Kidney (tissue), 14 donors: ENCODE results near the gene ARHGEF40. TPM values are rescaled to one million over a fixed set of nuclear protein-coding genes. Genes with fewer than 3 reads are reported as not detected.

Source experiments
- DNase-seq, 5 donors: peaks; one replicate each; pipeline ENCODE4 v3.0.0-alpha.2; 2013 to 2020
- FAIRE-seq: peaks from 2 replicates; lab custom pipeline; 2012; peaks lifted over from hg19 to GRCh38; lab: Jason Lieb, UNC
- H3K27ac ChIP-seq, 2 donors: one replicate each; pipeline ENCODE4 v1.7.0; 2013; ENCODE audit warnings: low read depth in 2 of 2, low read length in 2 of 2, inconsistent platforms in 1 of 2
- H3K27me3 ChIP-seq: one replicate; pipeline ENCODE4 v1.7.1; 2013; ENCODE audit warnings: low read length, inconsistent platforms; ENCODE audit not compliant: control insufficient read depth, insufficient read depth
- H3K36me3 ChIP-seq, 3 donors: one replicate each; pipeline versions ENCODE4 v1.7.0 to v1.7.1; 2013; ENCODE audit warnings: low read length in 3 of 3, control low read depth in 1 of 3, inconsistent platforms in 1 of 3; ENCODE audit not compliant: insufficient read depth in 3 of 3, control insufficient read depth in 2 of 3
- H3K4me1 ChIP-seq, 3 donors: one replicate each; pipeline versions ENCODE4 v1.7.0 to v1.7.1; 2013; ENCODE audit warnings: low read length in 3 of 3, inconsistent platforms in 1 of 3, low read depth in 1 of 3; ENCODE audit not compliant: control insufficient read depth in 2 of 3, insufficient read depth in 2 of 3
- H3K4me3 ChIP-seq, 3 donors: one replicate each; pipeline versions ENCODE4 v1.7.0 to v1.8.1; 2013; ENCODE audit warnings: low read length in 3 of 3, control low read depth in 1 of 3, inconsistent platforms in 1 of 3
- H3K9ac ChIP-seq, 3 donors: one replicate each; pipeline versions ENCODE4 v1.7.0 to v1.7.1; 2013; ENCODE audit warnings: low read length in 3 of 3, control low read depth in 1 of 3, inconsistent platforms in 1 of 3
- H3K9me3 ChIP-seq, 3 donors: one replicate each; pipeline versions ENCODE4 v1.7.0 to v1.7.1; 2013; ENCODE audit warnings: low read length in 3 of 3, control low read depth in 1 of 3, inconsistent platforms in 1 of 3; ENCODE audit not compliant: control insufficient read depth in 2 of 3, insufficient read depth in 1 of 3
- CTCF ChIP-seq: IDR thresholded peaks from 3 replicates; pipeline ENCODE4 v1.5.1; 2012; ENCODE audit warnings: mild to moderate bottlenecking, moderate library complexity, borderline replicate concordance; ENCODE audit not compliant: insufficient read depth; ENCODE audit errors: extremely low read depth
- intact Hi-C: fragments of 100-400 bp; cut with DNase I; formaldehyde crosslinking; loops from one replicate; pipeline ENCODE4 v1.11.1; 2022
- polyA plus RNA-seq: library from polyadenylated mRNA; stranded (reverse); fragments of 350-450 nt; fragmentation: Illumina TruSeq; extraction: RNeasy Lipid Tissue Mini Kit (QIAGEN cat#74804); gene quantifications from one replicate; pipeline ENCODE4 v1.2.3, GENCODE V29; 2014; ENCODE audit warnings: low read depth, low replicate concordance; ENCODE audit not compliant: insufficient read depth
- total RNA-seq: library from RNA; stranded (reverse); fragmentation: NEBNext Ultra II Directional; extraction: Animal tissue kit (Norgen Biotek cat#: 25700); gene quantifications from one replicate; pipeline ENCODE4 v1.2.1, GENCODE V29; 2021
- donor health status: control.
- donor health status: control.
- donor health status: control.
- donor health status: control.
- donor health status: control.
- donor health status: DM: yes; HTN: yes; CAD: no.
- donor health status: Normal renal cell carcinoma (clear cell type).

ARHGEF40 gene
- total and polyA plus RNA-seq, 2 donors from 2014 or later: 15.9 to 25.6 TPM

GRCh38 chr14:21043974-21044618 is 26.0 kb upstream of the ARHGEF40 start:
- Histone ChIP-seq H3K36me3 (no peaks in the 10 kb centered on the region), H3K9ac (no peak overlapping the region), H3K27ac (peak overlapping the region; percentile 51 to 64), H3K4me3 (no peak overlapping the region), H3K9me3 (no peaks in the 10 kb centered on the region), H3K4me1 (peaks cover 6 to 33% (median 23%) of the 10 kb centered on the region in 3 donors), H3K27me3 (no peaks in the 10 kb centered on the region)
- DNase-seq (peak in 4 of 5 donors; percentile 37 to 60 (median 44)), FAIRE-seq (no peak)
- no peak for TF ChIP-seq CTCF
- intact Hi-C loops: no loop called here

GRCh38 chr14:21047378-21047781 is 22.7 kb upstream of the ARHGEF40 start:
- DNase-seq (no peak), FAIRE-seq (no peak)
- Histone ChIP-seq H3K9me3 (no peaks in the 10 kb centered on the region), H3K27ac (no peak overlapping the region), H3K4me3 (no peak overlapping the region), H3K36me3 (no peaks in the 10 kb centered on the region), H3K27me3 (no peaks in the 10 kb centered on the region), H3K9ac (no peak overlapping the region), H3K4me1 (peaks cover 0 to 22% (median 18%) of the 10 kb centered on the region in 3 donors)
- intact Hi-C loops: no loop called here
- no peak for TF ChIP-seq CTCF

GRCh38 chr14:21048638-21049037 is 21.5 kb upstream of the ARHGEF40 start:
- Histone ChIP-seq H3K9me3 (no peaks in the 10 kb centered on the region), H3K36me3 (no peaks in the 10 kb centered on the region), H3K4me1 (peaks cover 0 to 10% (median 9%) of the 10 kb centered on the region in 3 donors), H3K27me3 (no peaks in the 10 kb centered on the region), H3K27ac (no peak overlapping the region), H3K9ac (no peak overlapping the region), H3K4me3 (no peak overlapping the region)
- no peak for TF ChIP-seq CTCF
- intact Hi-C loops: no loop called here
- FAIRE-seq (no peak), DNase-seq (no peak)
